ENCODE measurements around the gene MCRIP1. TPM values are rescaled to one million over a fixed set of nuclear protein-coding genes. Genes with fewer than 3 reads are reported as not detected.

The MCRIP1 gene
- total and polyA plus RNA-seq, 9 of the 15 experiments (the other 6 are each of a cell fraction or from before 2014, with no cell fraction given), result 0.39 to 35.8 (median 9.7) TPM

DNA sequence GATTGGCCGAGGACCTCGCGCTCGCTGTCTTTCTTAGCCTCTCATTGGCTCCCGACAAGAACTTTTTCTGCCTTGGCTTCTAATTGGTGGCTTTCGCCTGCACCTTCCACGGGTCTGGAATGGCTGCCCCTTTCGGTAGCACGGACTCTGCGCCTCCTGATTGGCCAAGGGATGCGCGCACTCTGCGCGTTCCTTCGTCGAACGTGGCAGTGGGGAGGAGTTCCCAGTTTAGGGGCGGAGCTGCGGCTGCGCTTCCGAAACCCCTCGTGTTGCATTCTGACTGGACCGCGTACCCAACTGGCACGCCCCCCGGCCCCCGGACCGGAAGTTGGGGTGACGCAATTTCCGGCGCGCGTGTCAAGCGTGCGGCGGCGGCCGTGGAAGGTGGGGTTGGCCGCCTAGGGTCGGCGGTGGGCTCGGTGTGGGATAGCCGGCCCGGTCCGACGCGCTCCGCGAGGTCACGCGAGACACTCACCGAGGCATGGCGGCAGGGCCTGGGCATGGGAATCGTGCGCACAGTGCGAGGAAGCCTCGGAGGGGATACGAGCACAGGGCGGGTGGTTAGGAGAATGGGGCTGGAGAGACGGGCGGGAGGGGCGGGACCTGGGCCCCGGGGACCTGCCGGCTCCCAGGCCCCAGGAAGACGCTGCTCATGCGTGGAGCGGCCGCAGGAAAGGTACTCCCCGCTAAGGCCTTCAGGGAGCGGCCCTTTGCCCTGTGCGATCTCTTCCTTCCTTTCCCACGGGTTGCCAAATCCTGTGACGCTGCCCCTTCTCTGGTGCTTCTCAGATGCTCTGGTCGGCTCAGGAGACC lies 27.9 kb upstream of the MCRIP1 start (continued):
- TF ChIP-seq, protein P1, sequence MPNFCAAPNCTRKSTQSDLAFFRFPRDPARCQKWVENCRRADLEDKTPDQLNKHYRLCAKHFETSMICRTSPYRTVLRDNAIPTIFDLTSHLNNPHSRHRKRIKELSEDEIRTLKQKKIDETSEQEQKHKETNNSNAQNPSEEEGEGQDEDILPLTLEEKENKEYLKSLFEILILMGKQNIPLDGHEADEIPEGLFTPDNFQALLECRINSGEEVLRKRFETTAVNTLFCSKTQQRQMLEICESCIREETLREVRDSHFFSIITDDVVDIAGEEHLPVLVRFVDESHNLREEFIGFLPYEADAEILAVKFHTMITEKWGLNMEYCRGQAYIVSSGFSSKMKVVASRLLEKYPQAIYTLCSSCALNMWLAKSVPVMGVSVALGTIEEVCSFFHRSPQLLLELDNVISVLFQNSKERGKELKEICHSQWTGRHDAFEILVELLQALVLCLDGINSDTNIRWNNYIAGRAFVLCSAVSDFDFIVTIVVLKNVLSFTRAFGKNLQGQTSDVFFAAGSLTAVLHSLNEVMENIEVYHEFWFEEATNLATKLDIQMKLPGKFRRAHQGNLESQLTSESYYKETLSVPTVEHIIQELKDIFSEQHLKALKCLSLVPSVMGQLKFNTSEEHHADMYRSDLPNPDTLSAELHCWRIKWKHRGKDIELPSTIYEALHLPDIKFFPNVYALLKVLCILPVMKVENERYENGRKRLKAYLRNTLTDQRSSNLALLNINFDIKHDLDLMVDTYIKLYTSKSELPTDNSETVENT (CRISPR knock-in tag; IDR thresholded peaks at IDR 0.05), result no peak; the same call in 1 of the 2 replicates
- TF ChIP-seq ELF1 (tag; IDR thresholded peaks at IDR 0.05) (peak; percentile 90), ZNF766 (CRISPR knock-in tag; conservative IDR thresholded peaks at IDR 0.05) (peak; percentile 99), SLC30A9 (CRISPR knock-in tag; IDR thresholded peaks at IDR 0.05) (no peak), KAT8 (IDR thresholded peaks at IDR 0.05; ENCODE audit: low read depth) (no peak), EP400 (IDR thresholded peaks at IDR 0.05) (peak; percentile 99), ZKSCAN1 (IDR thresholded peaks at IDR 0.05; ENCODE audit: low read depth, low read length) (0 out of 2 replicates have a peak, but pooled peaks have one; percentile 21), MAZ (CRISPR knock-in tag; conservative IDR thresholded peaks at IDR 0.05 in 1 of 2, IDR thresholded peaks at IDR 0.05 in 1 of 2) (peak; percentile 72 to 82), KDM1A (IDR thresholded peaks at IDR 0.05) (no peak), ZNF217 (CRISPR knock-in tag; IDR thresholded peaks at IDR 0.05) (no peak), ZNF133 (CRISPR knock-in tag; IDR thresholded peaks at IDR 0.05) (peak; percentile 91; the same call in 1 of the 2 replicates), GTF2E2 (tag; IDR thresholded peaks at IDR 0.05) (peak; percentile 39; the same call in 1 of the 2 replicates)
- TF ChIP-seq, protein P2, sequence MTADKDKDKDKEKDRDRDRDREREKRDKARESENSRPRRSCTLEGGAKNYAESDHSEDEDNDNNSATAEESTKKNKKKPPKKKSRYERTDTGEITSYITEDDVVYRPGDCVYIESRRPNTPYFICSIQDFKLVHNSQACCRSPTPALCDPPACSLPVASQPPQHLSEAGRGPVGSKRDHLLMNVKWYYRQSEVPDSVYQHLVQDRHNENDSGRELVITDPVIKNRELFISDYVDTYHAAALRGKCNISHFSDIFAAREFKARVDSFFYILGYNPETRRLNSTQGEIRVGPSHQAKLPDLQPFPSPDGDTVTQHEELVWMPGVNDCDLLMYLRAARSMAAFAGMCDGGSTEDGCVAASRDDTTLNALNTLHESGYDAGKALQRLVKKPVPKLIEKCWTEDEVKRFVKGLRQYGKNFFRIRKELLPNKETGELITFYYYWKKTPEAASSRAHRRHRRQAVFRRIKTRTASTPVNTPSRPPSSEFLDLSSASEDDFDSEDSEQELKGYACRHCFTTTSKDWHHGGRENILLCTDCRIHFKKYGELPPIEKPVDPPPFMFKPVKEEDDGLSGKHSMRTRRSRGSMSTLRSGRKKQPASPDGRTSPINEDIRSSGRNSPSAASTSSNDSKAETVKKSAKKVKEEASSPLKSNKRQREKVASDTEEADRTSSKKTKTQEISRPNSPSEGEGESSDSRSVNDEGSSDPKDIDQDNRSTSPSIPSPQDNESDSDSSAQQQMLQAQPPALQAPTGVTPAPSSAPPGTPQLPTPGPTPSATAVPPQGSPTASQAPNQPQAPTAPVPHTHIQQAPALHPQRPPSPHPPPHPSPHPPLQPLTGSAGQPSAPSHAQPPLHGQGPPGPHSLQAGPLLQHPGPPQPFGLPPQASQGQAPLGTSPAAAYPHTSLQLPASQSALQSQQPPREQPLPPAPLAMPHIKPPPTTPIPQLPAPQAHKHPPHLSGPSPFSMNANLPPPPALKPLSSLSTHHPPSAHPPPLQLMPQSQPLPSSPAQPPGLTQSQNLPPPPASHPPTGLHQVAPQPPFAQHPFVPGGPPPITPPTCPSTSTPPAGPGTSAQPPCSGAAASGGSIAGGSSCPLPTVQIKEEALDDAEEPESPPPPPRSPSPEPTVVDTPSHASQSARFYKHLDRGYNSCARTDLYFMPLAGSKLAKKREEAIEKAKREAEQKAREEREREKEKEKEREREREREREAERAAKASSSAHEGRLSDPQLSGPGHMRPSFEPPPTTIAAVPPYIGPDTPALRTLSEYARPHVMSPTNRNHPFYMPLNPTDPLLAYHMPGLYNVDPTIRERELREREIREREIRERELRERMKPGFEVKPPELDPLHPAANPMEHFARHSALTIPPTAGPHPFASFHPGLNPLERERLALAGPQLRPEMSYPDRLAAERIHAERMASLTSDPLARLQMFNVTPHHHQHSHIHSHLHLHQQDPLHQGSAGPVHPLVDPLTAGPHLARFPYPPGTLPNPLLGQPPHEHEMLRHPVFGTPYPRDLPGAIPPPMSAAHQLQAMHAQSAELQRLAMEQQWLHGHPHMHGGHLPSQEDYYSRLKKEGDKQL (CRISPR knock-in tag; IDR thresholded peaks at IDR 0.05; ENCODE audit: borderline replicate concordance), result no peak
- TF ChIP-seq, protein P3, sequence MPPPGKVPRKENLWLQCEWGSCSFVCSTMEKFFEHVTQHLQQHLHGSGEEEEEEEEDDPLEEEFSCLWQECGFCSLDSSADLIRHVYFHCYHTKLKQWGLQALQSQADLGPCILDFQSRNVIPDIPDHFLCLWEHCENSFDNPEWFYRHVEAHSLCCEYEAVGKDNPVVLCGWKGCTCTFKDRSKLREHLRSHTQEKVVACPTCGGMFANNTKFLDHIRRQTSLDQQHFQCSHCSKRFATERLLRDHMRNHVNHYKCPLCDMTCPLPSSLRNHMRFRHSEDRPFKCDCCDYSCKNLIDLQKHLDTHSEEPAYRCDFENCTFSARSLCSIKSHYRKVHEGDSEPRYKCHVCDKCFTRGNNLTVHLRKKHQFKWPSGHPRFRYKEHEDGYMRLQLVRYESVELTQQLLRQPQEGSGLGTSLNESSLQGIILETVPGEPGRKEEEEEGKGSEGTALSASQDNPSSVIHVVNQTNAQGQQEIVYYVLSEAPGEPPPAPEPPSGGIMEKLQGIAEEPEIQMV (tag; conservative IDR thresholded peaks at IDR 0.05; ENCODE audit: low read depth), result peak; percentile 84

Measured in K562 (cell line).